HUES64 (cell line): ENCODE data around the gene AQP5.

Experiments used
- H3K27ac ChIP-seq: 2 replicates; pipeline ENCODE4 v1.7.0; 2013; ENCODE audit warnings: low read depth, low read length, inconsistent platforms
- H3K27me3 ChIP-seq: 2 replicates; pipeline ENCODE4 v1.6.1; 2013; ENCODE audit warnings: mild to moderate bottlenecking, low read length; ENCODE audit not compliant: insufficient read depth
- H3K36me3 ChIP-seq: 2 replicates; pipeline ENCODE4 v1.6.1; 2013; ENCODE audit warnings: mild to moderate bottlenecking, low read length; ENCODE audit not compliant: insufficient read depth
- H3K4me1 ChIP-seq: 2 replicates; pipeline ENCODE4 v1.6.1; 2013; ENCODE audit warnings: mild to moderate bottlenecking, low read length, moderate library complexity; ENCODE audit not compliant: insufficient read depth
- H3K4me3 ChIP-seq: 2 replicates; pipeline ENCODE4 v1.5.1; 2013; ENCODE audit warnings: mild to moderate bottlenecking, low read length, moderate library complexity
- H3K9ac ChIP-seq: 2 replicates; pipeline ENCODE4 v1.6.1; 2013; ENCODE audit warnings: mild to moderate bottlenecking, low read depth, low read length
- H3K9me3 ChIP-seq: 2 replicates; pipeline ENCODE4 v1.6.1; 2013; ENCODE audit warnings: low read depth, low read length; ENCODE audit not compliant: insufficient read depth
- WGBS: fragments of 150-250, 120-280 bp; methylation state at CpG from one replicate; pipeline ENCODE4 v1.1.7; 2013; ENCODE audit warnings: missing lambda C conversion rate; 5-methylcytosine and 5-hydroxymethylcytosine counted together

AQP5 gene

DNA sequence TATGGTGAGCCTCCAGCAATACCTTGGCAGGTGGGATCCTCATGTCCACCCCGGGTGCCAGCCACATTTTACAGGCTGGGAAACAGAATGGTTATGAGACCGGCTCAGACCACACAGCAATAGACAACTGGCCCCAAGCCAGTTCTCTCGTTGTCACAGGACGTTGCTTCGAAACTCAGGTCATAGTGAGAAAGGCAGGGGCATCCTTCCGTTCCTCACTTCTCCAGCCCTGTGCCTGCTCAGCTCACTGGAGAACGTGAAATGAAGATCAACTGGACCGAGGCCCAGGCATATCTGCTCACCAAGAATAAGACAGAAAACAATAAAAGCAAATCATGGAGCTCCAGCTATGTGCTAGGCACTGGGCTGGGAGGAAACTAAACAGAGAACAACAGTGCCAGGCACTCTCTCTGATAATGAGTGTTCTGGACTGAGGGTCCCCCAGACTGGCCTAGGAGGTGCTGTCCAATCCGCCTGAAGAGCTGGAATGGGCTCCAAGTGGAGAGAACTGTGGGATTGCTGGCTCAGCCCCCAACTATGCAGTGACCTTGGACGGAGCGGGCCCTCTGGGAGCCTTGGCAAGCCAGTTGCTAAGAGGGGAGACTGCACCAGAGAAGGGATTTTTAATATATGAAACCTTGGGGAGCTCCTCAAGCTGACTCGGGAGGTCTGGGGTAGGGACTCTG, 39.2 kb upstream of the AQP5 start:
- H3K36me3 ChIP-seq, result no peaks in the 10 kb centered on the region
- whole genome bisulfite sequencing, result 91% methylated on average over 12 of the region's 12 CpGs
- no peak overlapping the region for H3K4me3 ChIP-seq
- no peaks in the 10 kb centered on the region for H3K27me3 ChIP-seq
- no peak overlapping the region for H3K9ac ChIP-seq
- H3K9me3 ChIP-seq, result no peaks in the 10 kb centered on the region
- no peak overlapping the region for H3K27ac ChIP-seq
- H3K4me1 ChIP-seq, result no peaks in the 10 kb centered on the region

DNA sequence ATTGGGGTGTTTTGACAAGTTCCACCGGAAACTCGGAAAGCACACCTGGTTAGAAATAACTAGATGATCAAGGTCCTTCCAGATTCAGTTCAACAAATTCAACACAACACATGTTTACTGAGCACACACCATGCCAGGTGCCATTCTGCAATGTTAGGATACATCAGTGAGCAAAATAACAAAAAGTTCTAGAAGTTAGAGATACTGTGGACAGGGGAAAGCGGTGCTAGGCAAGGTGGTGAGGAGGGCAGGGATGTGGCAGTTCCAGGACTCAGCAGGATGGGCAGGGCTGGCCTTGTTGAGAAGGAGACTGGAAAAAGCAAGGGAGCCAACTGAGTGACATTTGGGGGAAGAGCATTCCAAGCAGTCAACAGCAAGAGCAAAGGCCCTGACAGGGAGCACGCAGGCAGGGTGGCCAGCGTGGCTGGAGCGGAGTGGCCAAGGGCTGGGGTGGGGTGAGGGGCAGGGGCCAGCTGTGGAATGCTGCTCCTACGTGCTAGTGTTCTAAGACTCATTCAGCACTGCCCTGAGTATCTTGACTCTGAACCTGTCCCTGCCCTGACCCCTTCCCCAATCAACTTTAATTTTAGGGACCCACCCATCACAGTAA, 38.5 kb upstream of the AQP5 start:
- no peak overlapping the region for H3K4me3 ChIP-seq
- H3K27me3 ChIP-seq, result no peaks in the 10 kb centered on the region
- no peaks in the 10 kb centered on the region for H3K9me3 ChIP-seq
- H3K27ac ChIP-seq, result no peak overlapping the region
- H3K36me3 ChIP-seq, result no peaks in the 10 kb centered on the region
- WGBS, result 83% methylated on average over 7 of the region's 7 CpGs
- no peak overlapping the region for H3K9ac ChIP-seq
- H3K4me1 ChIP-seq, result no peaks in the 10 kb centered on the region

DNA sequence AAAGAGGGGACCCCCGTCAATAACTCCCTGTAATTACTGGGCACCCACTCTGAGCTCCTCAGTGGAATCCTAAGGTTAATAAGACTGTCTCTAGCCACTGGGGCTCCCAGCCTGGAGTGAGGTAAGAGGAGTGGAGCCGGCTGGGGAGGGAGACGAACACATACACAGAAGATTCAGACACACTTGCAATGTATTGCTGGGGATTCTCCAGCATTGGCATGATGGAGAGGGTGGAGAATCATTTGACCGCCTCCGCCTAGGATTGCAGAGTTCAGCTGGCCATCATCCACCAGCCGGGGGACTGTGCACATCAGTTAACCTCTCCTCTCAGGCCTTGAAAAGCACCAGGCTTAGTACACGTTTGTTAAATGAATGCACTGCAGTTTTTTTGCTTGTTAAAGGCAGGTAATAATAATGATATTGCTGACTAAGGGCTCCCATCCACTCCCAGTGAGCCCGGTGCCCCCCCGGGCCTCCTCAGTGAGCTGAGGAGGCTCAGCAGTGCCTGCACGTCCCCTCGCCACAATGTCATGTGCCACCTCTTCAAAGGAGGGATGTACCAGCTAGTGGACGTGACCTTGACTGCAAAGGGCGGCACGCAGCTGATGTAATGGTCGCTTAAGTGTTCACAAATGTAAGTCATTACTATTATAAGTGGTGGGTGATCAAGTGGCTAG, 37.7 kb upstream of the AQP5 start:
- Histone ChIP-seq H3K27ac (no peak overlapping the region), H3K4me1 (no peaks in the 10 kb centered on the region), H3K9ac (no peak overlapping the region), H3K36me3 (no peaks in the 10 kb centered on the region), H3K27me3 (no peaks in the 10 kb centered on the region; the same call in 1 of the 2 replicates), H3K4me3 (no peak overlapping the region), H3K9me3 (no peaks in the 10 kb centered on the region)
- WGBS, result 92% methylated on average over 15 of the region's 15 CpGs

DNA sequence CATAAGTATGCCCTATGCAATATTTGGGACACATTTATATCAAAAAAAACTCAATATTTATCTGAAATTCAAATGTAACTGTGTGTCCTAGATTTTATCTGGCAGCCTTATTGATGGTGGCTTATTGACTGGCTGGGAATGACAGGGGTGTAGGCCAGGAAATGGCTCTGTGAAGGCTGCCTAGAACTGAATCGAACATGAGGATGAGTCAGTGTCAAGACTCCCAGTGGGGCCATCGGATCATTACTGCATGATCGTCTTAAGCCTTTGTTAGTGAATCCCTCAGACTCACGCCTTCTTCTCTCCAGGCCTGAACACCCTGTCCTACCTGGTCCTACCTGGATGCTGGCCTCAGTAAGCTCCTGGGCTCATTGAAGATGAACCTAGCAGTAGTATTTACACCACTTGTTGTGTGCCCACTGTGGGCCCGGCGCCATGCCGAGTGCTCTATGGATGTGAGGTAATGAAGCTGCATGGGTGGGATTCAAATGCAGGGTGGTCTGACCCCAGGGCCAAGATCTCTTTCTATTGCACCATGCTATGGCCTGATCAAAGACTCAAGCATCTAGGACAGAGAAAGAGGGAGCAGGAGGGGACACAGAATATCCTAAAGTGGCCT, 36.9 kb upstream of the AQP5 start:
- Histone ChIP-seq H3K27me3 (peaks cover 2% of the 10 kb centered on the region; the same call in 1 of the 2 replicates), H3K4me1 (no peaks in the 10 kb centered on the region), H3K4me3 (no peak overlapping the region), H3K27ac (no peak overlapping the region), H3K36me3 (no peaks in the 10 kb centered on the region), H3K9ac (no peak overlapping the region), H3K9me3 (no peaks in the 10 kb centered on the region)
- 86% methylated on average over 7 of the region's 7 CpGs for WGBS

DNA sequence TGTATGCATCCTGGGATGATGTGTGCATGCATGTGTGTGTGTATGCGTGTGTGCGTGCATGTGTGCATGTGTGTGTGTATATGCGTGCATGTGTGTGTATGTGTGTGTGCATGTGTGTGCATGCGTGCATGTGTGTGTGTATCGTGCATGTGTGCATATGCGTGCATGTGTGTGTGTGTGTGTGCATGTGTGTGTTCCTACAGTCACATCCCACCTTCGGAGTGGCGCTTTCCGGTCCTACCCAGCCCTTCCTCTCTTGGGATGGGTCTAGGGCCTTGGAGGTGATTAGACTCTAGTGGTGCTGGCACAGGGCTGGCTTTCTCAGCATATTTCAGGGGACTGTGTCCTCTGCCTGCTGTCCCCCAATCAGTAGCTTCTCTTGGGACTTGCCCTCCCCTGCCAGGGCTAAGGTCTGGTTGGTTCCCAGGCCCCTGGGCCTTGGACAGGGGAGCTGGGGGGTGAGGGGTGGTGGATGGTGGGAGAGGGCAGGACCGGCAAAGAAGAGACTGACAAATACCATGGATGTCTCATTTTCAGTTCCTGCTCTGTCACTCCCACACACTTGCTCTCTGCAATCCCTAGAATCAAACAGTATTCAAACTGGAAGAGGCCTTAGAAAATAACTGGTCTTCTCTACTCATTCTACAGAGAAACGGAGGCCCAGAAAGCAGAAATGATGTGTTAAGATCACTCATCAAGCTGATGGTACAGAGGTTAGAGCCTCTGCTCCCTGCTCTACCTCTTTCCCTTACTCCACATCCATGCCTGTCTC, 36.1 kb upstream of the AQP5 start:
- no peak overlapping the region for H3K9ac ChIP-seq
- no peaks in the 10 kb centered on the region for H3K4me1 ChIP-seq
- H3K36me3 ChIP-seq, result no peaks in the 10 kb centered on the region
- no peak overlapping the region for H3K4me3 ChIP-seq
- H3K27me3 ChIP-seq, result peaks cover 2% of the 10 kb centered on the region; the same call in 1 of the 2 replicates
- no peaks in the 10 kb centered on the region for H3K9me3 ChIP-seq
- 94% methylated on average over 11 of the region's 11 CpGs for WGBS
- no peak overlapping the region for H3K27ac ChIP-seq

DNA sequence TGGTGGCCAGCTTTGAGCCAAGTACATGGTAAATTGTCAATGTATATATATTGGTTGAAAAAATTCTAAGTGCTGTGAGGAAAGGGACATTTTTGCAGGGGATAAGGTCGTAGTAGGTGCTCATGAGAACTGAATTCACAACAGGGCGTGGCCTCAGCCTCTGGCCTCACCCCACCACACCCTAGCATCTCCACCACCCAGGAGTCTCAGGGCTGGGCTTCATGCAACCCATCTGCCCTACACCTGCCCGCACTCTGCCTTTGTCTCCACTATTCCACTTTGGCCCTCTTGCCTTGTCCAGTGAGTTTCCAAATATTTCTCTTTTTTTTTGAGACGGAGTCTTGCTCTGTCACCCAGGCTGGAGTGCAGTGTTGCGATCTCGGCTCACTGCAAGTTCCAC, 33.2 kb upstream of the AQP5 start:
- no peak overlapping the region for H3K4me3 ChIP-seq
- H3K9ac ChIP-seq, result no peak overlapping the region
- WGBS, result 91% methylated on average over 6 of the region's 6 CpGs
- peaks cover 2% of the 10 kb centered on the region; the same call in 1 of the 2 replicates for H3K27me3 ChIP-seq
- no peak overlapping the region for H3K27ac ChIP-seq
- no peaks in the 10 kb centered on the region for H3K9me3 ChIP-seq
- H3K4me1 ChIP-seq, result no peaks in the 10 kb centered on the region
- H3K36me3 ChIP-seq, result no peaks in the 10 kb centered on the region

DNA sequence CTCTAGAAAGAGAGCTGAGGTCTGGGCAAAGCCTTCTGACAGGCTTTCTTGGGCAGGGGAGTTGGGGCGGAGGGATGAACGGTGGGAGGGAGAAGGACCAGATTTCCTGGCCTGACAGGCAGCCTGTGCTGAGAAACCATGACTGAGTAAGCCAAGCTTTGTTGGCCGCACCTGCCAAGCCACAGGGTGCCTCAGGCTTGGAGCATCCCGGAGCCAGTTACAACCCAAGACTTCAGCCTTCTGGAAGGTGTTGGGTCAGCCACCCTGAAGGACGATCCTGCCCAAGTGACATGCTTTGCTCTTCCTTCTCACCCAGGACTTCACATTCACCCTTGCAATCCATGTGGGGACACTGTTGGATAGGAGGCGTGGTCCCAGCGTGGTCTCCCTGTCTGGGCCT, 32.1 kb upstream of the AQP5 start:
- H3K9me3 ChIP-seq, result no peaks in the 10 kb centered on the region
- WGBS, result 88% methylated on average over 7 of the region's 7 CpGs
- H3K36me3 ChIP-seq, result no peaks in the 10 kb centered on the region
- no peaks in the 10 kb centered on the region for H3K4me1 ChIP-seq
- no peak overlapping the region for H3K4me3 ChIP-seq
- no peak overlapping the region for H3K27ac ChIP-seq
- H3K9ac ChIP-seq, result no peak overlapping the region
- H3K27me3 ChIP-seq, result peaks cover 2% of the 10 kb centered on the region; the same call in 1 of the 2 replicates

DNA sequence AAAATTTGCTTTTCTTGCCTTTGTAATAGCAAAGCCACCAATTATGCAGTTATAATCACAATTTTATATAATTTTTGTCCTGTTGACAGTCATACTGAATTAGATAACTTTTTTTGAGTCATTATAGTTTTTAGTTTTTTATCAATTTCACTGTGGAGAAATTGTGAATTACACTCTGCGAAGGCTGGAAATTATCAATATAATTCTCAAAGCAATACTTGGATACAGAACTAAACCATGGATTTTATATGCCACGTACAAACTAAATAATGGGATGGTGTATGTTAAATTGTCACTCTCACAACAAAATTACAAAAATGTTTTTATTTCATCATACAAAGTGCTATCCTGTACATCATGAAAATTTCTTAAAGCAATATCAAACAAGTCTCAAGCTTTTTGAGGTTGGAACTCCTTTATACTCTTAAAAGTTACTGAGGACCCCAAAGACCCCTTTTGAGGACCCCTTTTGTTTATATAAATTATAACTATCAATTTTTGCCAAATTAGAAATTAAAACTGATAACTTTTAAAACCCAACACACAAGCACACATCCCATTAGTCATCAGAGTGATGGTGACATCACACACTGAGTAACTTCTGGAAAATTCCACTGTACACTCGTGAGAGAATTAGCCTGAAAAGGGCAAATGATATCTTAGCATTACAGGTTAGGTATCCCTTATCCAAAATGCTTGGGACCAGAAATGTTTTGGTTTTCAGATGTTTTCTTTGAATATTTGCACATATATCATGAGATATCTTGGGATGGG, 31.0 kb upstream of the AQP5 start:
- Histone ChIP-seq H3K36me3 (no peaks in the 10 kb centered on the region), H3K27me3 (peaks cover 2% of the 10 kb centered on the region; the same call in 1 of the 2 replicates), H3K9ac (no peak overlapping the region), H3K4me1 (no peaks in the 10 kb centered on the region), H3K27ac (no peak overlapping the region), H3K9me3 (no peaks in the 10 kb centered on the region), H3K4me3 (no peak overlapping the region)
- WGBS, result 92% methylated on average over 2 of the region's 3 CpGs

DNA sequence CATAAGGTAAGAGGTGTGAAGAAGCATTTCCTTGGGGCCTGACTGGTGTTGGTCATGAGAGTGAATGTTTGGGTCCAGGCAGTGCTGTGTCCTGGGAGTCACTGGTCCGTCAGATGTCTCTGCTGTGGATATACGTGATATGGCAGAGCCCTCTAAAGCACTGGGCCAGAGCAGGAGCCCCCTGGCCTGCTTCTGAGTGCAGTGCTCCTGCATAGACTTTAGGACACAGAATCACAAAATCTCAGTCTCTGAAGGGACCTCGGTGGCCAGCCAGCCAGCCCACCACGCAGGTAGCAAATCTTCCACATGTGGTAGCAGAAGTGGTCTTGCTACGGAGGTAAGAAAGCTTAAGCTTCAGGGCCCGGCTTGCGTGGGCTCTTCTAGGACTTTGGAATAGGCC, 29.6 kb upstream of the AQP5 start:
- Histone ChIP-seq H3K36me3 (no peaks in the 10 kb centered on the region), H3K4me1 (no peaks in the 10 kb centered on the region), H3K27me3 (peaks cover 2% of the 10 kb centered on the region; the same call in 1 of the 2 replicates), H3K9me3 (no peaks in the 10 kb centered on the region), H3K9ac (no peak overlapping the region), H3K27ac (no peak overlapping the region), H3K4me3 (no peak overlapping the region)
- WGBS, result 72% methylated on average over 7 of the region's 7 CpGs

DNA sequence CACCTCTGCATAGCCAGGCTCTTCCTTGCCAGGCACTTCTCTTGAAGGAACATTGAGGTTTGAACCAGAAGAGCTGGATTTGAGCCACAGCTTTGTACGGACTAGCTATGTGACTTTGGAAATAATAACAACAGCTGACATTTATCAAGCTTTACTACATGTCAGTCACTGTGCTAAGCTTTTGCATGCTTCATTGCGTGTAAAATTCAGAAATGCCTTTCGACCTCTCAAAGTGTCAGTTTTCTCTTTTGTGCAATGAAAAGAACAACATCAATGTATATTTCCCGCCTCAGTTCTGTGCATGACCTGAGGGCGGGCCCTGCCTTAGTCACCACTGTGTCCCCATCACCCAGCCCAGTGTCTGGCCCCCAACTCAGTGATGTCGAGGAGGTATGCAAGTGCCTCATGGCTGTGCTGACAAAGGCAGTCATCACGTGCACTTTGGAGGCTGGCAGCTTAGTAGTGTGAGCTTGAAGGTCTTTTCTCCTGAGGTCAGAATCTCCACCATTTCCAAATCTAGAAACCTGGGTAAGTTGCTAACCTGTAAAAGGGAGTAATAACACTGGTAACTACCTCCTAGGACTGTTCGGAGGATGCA, 29.0 kb upstream of the AQP5 start:
- Histone ChIP-seq H3K27ac (no peak overlapping the region), H3K4me3 (no peak overlapping the region), H3K9ac (no peak overlapping the region), H3K9me3 (no peaks in the 10 kb centered on the region), H3K4me1 (no peaks in the 10 kb centered on the region), H3K36me3 (no peaks in the 10 kb centered on the region), H3K27me3 (peaks cover 2% of the 10 kb centered on the region; the same call in 1 of the 2 replicates)
- 89% methylated on average over 8 of the region's 8 CpGs for WGBS
